IMR-90 (cell line): ENCODE data around the gene PRKCE.

Experiments used
- POLR2A ChIP-seq: IDR thresholded peaks from 2 replicates; pipeline ENCODE4 v1.6.1; 2012; ENCODE audit warnings: mild to moderate bottlenecking, low read depth, low read length
- RAD21 ChIP-seq: IDR thresholded peaks from 2 replicates; pipeline ENCODE4 v1.6.1; 2012; ENCODE audit warnings: low read length, improper control_type of control experiment
- RFX5 ChIP-seq: IDR thresholded peaks from 2 replicates; pipeline ENCODE4 v1.8.0; 2012; ENCODE audit warnings: low read depth, mild to moderate bottlenecking, low read length, moderate library complexity
- SMC3 ChIP-seq: fragments of 150-350 bp; IDR thresholded peaks from 2 replicates; pipeline ENCODE4 v1.6.1; 2016; ENCODE audit warnings: low read depth, mild to moderate bottlenecking, antibody characterized with exemption, low read length, moderate library complexity
- TF ChIP-seq, protein P1 (sequence below): conservative IDR thresholded peaks from 2 replicates; pipeline ENCODE4 v1.5.1; 2012; ENCODE audit warnings: mild to moderate bottlenecking, low read depth, low read length, improper control_type of control experiment

DNA sequence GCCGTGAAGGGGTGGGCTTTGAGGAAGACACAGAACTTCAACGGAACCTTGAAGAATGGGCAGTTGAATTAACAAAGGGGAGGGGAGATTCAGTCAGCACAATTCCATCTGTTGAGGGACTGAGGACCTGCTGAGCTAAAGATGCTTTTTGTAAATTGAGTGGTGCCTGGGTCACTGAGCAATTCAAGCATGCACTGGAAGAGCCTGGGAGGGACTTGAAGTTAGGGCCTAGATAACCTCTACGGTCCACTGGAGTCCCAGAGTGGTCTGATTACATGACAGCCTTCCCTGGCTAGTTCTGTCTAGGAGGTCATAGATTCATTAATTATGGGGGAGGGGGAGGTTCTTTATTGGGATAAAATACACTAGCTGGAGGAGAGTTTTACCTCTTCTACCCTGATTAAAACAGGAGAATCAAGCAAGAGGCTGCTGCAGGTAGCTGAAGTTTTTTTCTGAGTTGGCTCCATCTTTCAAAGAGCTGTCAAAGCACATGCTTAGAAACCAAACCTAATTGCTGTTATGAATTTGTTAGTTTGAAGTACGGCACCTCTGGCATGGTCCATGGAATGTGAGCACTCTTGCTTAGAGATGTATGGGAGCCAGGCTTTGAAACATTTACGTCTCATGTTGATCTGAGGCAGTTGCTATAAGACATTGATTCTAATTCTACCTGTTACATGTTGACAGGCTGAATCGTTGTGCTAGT lies 290.2 kb downstream of the PRKCE start:
- TF ChIP-seq POLR2A: no peak
- TF ChIP-seq, protein P1, sequence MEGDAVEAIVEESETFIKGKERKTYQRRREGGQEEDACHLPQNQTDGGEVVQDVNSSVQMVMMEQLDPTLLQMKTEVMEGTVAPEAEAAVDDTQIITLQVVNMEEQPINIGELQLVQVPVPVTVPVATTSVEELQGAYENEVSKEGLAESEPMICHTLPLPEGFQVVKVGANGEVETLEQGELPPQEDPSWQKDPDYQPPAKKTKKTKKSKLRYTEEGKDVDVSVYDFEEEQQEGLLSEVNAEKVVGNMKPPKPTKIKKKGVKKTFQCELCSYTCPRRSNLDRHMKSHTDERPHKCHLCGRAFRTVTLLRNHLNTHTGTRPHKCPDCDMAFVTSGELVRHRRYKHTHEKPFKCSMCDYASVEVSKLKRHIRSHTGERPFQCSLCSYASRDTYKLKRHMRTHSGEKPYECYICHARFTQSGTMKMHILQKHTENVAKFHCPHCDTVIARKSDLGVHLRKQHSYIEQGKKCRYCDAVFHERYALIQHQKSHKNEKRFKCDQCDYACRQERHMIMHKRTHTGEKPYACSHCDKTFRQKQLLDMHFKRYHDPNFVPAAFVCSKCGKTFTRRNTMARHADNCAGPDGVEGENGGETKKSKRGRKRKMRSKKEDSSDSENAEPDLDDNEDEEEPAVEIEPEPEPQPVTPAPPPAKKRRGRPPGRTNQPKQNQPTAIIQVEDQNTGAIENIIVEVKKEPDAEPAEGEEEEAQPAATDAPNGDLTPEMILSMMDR: no peak
- TF ChIP-seq SMC3: no peak
- TF ChIP-seq RFX5: no peak
- TF ChIP-seq RAD21: no peak
